Hair follicular keratinocyte (primary cell): Measurements from ENCODE around the gene LRRC42. TPM values are rescaled to one million over a fixed set of nuclear protein-coding genes. Genes with fewer than 3 reads are reported as not detected.

ENCODE experiments used
- total RNA-seq: library from RNA; depleted of rRNA; stranded (reverse); fragments of >200 nt; gene quantifications from 2 replicates; pipeline ENCODE4 v1.2.3, GENCODE V29; 2015

LRRC42 gene, protein sequence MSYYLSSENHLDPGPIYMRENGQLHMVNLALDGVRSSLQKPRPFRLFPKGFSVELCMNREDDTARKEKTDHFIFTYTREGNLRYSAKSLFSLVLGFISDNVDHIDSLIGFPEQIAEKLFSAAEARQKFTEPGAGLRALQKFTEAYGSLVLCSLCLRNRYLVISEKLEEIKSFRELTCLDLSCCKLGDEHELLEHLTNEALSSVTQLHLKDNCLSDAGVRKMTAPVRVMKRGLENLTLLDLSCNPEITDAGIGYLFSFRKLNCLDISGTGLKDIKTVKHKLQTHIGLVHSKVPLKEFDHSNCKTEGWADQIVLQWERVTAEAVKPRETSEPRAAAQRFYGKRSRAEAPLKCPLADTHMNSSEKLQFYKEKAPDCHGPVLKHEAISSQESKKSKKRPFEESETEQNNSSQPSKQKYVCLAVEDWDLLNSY
- 49.9 and 50.4 TPM in 2 replicates for total RNA-seq

DNA sequence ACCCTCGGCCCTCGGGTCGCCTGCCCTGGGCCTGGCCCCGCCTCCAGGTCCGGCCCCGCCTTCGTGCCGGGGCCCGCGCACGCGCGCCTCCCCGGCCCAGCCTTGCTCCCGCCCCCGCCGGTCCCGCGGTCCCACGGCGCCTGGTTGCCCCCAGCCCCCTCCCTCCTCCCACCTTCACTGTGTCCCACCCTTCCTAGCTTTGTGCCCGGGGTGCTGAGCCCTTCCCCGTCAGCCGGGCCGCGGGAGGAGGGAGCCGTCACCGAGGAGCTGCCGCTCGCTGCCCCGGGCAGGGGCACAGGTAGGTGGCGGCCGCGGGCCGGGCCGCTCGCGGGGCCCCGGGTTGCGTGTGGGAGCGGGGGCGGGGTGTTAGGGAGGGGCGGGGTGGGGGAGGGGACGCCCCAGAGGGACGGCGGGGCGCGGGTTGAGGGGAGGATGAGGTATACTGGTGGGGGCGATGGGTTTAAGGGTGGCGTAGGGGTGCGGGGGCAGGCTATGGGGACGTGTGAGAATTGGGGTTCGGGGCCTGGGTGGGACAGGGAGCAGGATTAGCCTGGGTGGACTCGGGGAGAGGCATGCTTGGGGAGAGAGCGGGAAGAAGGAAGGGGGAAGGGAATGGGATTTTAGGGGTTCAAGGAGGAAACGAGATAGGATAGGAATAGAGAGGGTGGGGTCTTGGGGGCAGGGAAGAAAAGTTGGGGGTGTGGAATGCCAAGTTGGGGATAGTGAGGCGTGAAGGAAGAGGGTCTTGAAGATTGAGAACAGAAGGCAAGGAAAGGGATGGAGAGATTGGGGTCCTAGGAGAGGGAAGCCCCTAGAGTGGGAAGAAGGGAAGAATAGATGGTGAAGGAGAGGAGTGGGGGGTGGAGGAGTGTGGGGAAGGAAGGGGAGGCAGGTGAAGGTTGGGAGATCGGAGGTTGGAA, at the start of gene LRRC42:
TSS of gene LRRC42 (plus strand) at position 99 of the 920 bp plus-strand sequence. CDS start 5,650 bp downstream, outside the sequence.

DNA sequence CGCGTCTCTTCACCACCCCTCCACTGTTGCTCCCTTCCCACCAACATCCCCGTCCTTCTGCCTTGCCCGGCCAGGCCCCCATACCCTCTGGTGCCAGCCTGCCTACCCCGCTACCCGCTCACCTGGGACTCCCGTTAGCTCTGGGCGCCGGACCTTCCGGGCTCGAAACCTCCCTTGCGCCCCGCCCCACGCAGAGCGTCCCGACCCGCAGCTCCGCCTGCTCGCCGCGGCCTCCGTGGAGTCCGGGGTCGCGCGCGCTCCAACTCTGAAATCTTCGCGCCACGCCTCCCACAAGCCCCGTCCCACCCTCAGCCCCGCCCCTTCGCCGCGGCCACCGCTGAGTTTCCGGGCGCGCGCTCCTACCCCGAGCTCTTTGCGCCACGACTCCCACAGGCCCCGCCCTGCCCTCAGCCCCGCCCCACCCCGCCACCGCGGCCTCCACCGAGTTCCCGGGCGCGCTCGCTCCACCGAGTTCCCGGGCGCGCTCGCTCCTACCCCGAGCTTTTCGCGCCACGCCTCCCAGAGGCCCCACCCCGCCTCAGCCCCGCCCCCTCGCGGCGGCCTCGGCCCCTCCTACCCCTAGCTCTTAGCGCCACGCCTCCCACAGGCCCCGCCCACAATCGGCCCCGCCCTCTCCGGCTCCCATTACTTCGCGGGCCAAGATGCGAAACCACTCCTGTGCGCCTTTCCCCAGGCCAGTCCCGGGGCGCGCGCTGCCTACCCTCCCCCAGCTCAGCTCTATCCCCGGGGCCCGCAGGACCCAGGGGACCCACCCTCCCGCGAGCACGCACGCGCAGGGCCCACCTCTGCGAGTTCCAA, 508 bp upstream of the LRRC42 start, which contains the start of gene IFT25:
TSS of gene IFT25 (minus strand) at position 267 of the 819 bp plus-strand sequence. CDS start 5,617 bp downstream, outside the sequence.

Other genes starting within 250 kb of the LRRC42 start
- gene GLIS1, start 207.2 kb upstream of the LRRC42 start, total RNA-seq, result 0.04 TPM in 1 of 2 replicates, not detected in the other
- 20.8 and 36.4 TPM in 2 replicates for gene NDC1, start 108.1 kb upstream of the LRRC42 start, total RNA-seq
- gene YIPF1, start 56.6 kb upstream of the LRRC42 start, total RNA-seq, result 12.0 and 26.4 TPM in 2 replicates
- gene DIO1, start 52.2 kb upstream of the LRRC42 start, total RNA-seq, result not detected in 2 replicates
- gene IFT25, start 651 bp upstream of the LRRC42 start, total RNA-seq, result 25.1 and 30.7 TPM in 2 replicates
- not detected in 2 replicates for gene LDLRAD1, start 71.8 kb downstream of the LRRC42 start, total RNA-seq
- gene TMEM59, start 106.9 kb downstream of the LRRC42 start, total RNA-seq, result 119 and 169 TPM in 2 replicates
- gene TCEANC2, start 107.3 kb downstream of the LRRC42 start, total RNA-seq, result 1.9 and 2.3 TPM in 2 replicates
- not detected in 2 replicates for gene CDCP2, start 206.7 kb downstream of the LRRC42 start, total RNA-seq